ENCODE measurements around the gene STK24.

DNA sequence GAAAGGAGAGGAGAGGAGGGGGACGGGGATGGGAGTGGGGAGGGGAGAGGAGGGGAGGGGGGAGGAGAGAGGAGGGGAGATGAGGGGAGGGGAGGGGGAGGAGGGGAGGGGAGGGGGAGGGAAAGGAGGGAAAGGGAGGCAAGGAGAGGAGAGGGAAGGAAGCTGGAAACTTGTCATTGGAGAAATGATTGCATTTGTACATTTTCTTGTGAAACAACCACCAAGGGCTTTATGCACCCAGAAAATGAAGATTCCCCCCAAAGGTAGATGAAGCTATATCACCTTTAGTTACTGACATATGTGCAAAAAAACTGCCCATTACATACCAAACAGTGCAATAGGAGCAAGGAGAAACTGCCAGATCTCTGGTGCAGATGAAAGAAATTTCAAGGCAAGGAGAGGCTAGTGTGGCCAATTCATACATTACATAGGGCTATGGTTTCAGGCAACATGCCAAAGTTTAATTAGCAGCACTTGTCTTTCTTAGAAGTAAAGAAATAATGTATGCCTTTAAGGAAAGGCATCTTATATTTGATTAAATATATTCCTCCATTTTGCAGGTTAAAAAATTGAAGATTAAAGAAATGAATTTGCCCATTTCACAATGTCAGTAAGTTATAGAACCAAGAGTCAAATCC lies 49.5 kb upstream of the STK24 start:
- TF ChIP-seq EP300 (IDR thresholded peaks at IDR 0.05; ENCODE audit: borderline replicate concordance in 1 of 2, low read depth in 1 of 2, low read length in 1 of 2) (no peak), POLR2AphosphoS5 (IDR thresholded peaks at IDR 0.05; ENCODE audit: low read depth, low read length) (no peak), FOXJ3 (CRISPR knock-in tag; IDR thresholded peaks at IDR 0.05) (no peak), MXI1 (IDR thresholded peaks at IDR 0.05; ENCODE audit: low read depth, low read length) (no peak), REST (IDR thresholded peaks at IDR 0.05; ENCODE audit: low read depth, low read length) (no peak), MEF2A (IDR thresholded peaks at IDR 0.05; ENCODE audit: borderline replicate concordance, low read depth) (no peak), TAF1 (IDR thresholded peaks at IDR 0.05; ENCODE audit: borderline replicate concordance, low read depth, low read length) (no peak)
- TF ChIP-seq, protein P1, sequence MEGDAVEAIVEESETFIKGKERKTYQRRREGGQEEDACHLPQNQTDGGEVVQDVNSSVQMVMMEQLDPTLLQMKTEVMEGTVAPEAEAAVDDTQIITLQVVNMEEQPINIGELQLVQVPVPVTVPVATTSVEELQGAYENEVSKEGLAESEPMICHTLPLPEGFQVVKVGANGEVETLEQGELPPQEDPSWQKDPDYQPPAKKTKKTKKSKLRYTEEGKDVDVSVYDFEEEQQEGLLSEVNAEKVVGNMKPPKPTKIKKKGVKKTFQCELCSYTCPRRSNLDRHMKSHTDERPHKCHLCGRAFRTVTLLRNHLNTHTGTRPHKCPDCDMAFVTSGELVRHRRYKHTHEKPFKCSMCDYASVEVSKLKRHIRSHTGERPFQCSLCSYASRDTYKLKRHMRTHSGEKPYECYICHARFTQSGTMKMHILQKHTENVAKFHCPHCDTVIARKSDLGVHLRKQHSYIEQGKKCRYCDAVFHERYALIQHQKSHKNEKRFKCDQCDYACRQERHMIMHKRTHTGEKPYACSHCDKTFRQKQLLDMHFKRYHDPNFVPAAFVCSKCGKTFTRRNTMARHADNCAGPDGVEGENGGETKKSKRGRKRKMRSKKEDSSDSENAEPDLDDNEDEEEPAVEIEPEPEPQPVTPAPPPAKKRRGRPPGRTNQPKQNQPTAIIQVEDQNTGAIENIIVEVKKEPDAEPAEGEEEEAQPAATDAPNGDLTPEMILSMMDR (IDR thresholded peaks at IDR 0.05) = no peak
